Psoas muscle (tissue), 8 donors: ENCODE measurements around the gene AHI1. TPM values are rescaled to one million over a fixed set of nuclear protein-coding genes. Genes with fewer than 3 reads are reported as not detected.

Source experiments
- ATAC-seq, 4 donors: fragments of 200-7000 bp; cut with Tn5 transposase; one replicate each; pipeline ENCODE4 v1.9.1; 2020; ENCODE audit warnings: moderate library complexity in 3 of 4, mild to moderate bottlenecking in 2 of 4
- DNase-seq, 2 donors: peaks; one replicate each; pipeline ENCODE4 v3.0.0-alpha.2; 2020
- H3K27ac ChIP-seq: fragments of 200-600 bp; one replicate; pipeline ENCODE4 v1.8.0; 2022
- H3K27me3 ChIP-seq, 3 donors: fragments of 200-600 bp in 1 of 3; one replicate each; pipeline versions ENCODE4 v1.6.1 to v1.8.0; 2013 to 2022; ENCODE audit warnings: low read length in 2 of 3, mild to moderate bottlenecking in 2 of 3, moderate library complexity in 1 of 3; ENCODE audit not compliant: insufficient read depth in 3 of 3
- H3K36me3 ChIP-seq, 2 donors: fragments of 200-600 bp in 1 of 2; one replicate each; pipeline versions ENCODE4 v1.6.1 to v1.8.0; 2013 to 2022; ENCODE audit warnings: low read depth in 1 of 2, mild to moderate bottlenecking in 1 of 2, moderate library complexity in 1 of 2; ENCODE audit not compliant: insufficient read depth in 1 of 2
- H3K4me1 ChIP-seq: fragments of 200-600 bp; one replicate; pipeline ENCODE4 v1.8.0; 2022
- H3K4me3 ChIP-seq: fragments of 200-600 bp; one replicate; pipeline ENCODE4 v1.8.0; 2022; ENCODE audit warnings: mild to moderate bottlenecking
- H3K9me3 ChIP-seq: fragments of 200-600 bp; one replicate; pipeline ENCODE4 v1.8.0; 2022
- WGBS, 3 donors: extraction: QIAGEN DNeasy Blood & Tissue Kit; methylation state at CpG; one replicate each; pipeline versions ENCODE4 v1.1.6 to v1.1.7; 2013; 5-methylcytosine and 5-hydroxymethylcytosine counted together
- intact Hi-C, 2 donors: fragments of 100-400 bp; cut with DNase I; formaldehyde crosslinking; loops; one replicate each; pipeline versions ENCODE4 v1.11.0 to v1.14.2; 2022
- polyA plus RNA-seq, 3 donors: library from polyadenylated mRNA; stranded (reverse); fragments of 200-250 nt; gene quantifications; one replicate each; pipeline ENCODE4 v1.2.3, GENCODE V29; 2013
- total RNA-seq, 4 donors: library from RNA; stranded (reverse); fragmentation: NEBNext Ultra II Directional in 2 of 4; extraction: Animal tissue kit (Norgen Biotek cat#: 25700) in 2 of 4; gene quantifications; one replicate each; pipeline versions ENCODE4 v1.2.1 to v1.2.4, GENCODE V29; 2021 to 2023
- TF ChIP-seq, protein P1 (sequence below): fragments of 200-600 bp; IDR thresholded peaks from one replicate; pipeline ENCODE4 v1.8.0; 2022; ENCODE audit warnings: antibody characterized with exemption
- donor health status: healthy with polysubstance abuse.
- donor health status: DM: no; HTN: no; CAD: no; lungs with moderate emphysema.
- donor health status: Bipolar disorder and iron deficiency.
- donor health status: healthy.
- donor health status: DM: yes; HTN: yes; CAD: no.
- donor health status: DM: no; HTN: no; CAD: no.
- donor health status: DM: no; HTN: no; CAD: no.
- donor health status: DM: yes; HTN: yes; CAD: no.

The AHI1 gene
- total and polyA plus RNA-seq, 7 donors: 5.5 to 14.2 (median 8.3) TPM

DNA sequence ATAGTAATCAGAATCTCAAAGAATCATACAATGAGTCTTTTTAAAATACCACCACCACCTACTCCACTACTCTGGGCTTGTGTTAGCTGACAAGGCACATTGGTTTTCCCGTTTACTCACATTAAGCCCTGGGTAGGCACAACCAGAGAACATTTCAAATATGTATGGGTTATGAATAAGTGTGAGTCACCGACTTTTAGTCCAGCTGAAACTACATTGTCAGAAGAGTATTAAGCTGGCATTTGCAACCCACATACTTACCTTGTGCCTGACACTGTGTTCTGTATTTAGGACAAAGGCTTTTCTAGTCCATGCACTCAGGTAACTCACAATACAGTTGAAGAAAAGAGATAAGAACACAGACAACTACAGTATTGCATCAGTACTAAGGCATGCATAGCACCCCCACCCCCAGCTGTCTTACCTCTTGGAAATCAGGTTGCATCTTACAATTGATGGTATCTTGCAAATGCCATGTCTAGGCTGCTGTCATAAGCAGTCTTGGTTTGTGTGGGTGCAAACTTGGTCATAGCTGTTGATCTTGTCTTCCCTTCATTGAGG, 40.3 kb upstream of the AHI1 start:
- no peaks in the 10 kb centered on the region for H3K9me3 ChIP-seq
- no peak for DNase-seq
- no peaks in the 10 kb centered on the region for H3K27me3 ChIP-seq
- TF ChIP-seq, protein P1, sequence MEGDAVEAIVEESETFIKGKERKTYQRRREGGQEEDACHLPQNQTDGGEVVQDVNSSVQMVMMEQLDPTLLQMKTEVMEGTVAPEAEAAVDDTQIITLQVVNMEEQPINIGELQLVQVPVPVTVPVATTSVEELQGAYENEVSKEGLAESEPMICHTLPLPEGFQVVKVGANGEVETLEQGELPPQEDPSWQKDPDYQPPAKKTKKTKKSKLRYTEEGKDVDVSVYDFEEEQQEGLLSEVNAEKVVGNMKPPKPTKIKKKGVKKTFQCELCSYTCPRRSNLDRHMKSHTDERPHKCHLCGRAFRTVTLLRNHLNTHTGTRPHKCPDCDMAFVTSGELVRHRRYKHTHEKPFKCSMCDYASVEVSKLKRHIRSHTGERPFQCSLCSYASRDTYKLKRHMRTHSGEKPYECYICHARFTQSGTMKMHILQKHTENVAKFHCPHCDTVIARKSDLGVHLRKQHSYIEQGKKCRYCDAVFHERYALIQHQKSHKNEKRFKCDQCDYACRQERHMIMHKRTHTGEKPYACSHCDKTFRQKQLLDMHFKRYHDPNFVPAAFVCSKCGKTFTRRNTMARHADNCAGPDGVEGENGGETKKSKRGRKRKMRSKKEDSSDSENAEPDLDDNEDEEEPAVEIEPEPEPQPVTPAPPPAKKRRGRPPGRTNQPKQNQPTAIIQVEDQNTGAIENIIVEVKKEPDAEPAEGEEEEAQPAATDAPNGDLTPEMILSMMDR: no peak
- no peak overlapping the region for H3K27ac ChIP-seq
- peak in 3 of 4 donors; percentile 23 to 53 (median 53) for ATAC-seq
- no peak overlapping the region for H3K4me3 ChIP-seq
- no peaks in the 10 kb centered on the region for H3K4me1 ChIP-seq
- WGBS, 3 donors: 49 to 73% (median 59%) methylated on average over 2 of the region's 2 CpGs
- H3K36me3 ChIP-seq: no peaks in the 10 kb centered on the region
- intact Hi-C loops: loop anchor here in 1 of 2 donors (10.0 kb wide), 1 partner anchor 397 kb away; no protein-coding TSS in a partner anchor

DNA sequence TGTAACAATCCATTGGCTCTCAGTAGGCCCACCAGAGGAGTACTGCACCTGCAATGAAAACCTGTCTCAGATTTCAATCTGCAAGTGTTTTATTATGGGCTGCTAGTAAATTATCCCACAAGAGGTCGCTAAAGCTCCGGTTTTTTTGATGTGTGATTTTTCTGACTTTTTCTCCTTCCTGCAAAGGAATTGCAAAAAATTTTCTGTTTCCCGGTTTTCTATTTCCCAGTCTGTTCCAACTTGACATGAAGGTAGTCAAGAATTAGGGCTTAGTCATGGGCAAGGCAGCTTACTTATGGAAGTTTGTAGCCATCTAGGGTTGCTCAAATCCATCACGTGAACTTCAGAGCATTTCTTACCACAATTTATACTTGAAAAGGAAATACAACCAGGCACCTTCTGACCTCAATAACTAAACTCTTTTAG, 38.5 kb upstream of the AHI1 start:
- H3K4me1 ChIP-seq: no peaks in the 10 kb centered on the region
- DNase-seq: no peak
- H3K36me3 ChIP-seq: no peaks in the 10 kb centered on the region
- 4 to 8% (median 5%) methylated on average over 4 of the region's 4 CpGs for whole genome bisulfite sequencing, 3 donors
- H3K4me3 ChIP-seq: no peak overlapping the region
- ATAC-seq: peak in 2 of 4 donors; percentile 37 to 40
- intact Hi-C loops: loop anchor here (2.0 to 10.0 kb wide), 2 partner anchors 399 to 691 kb away; no protein-coding TSS in a partner anchor
- H3K9me3 ChIP-seq: no peaks in the 10 kb centered on the region
- TF ChIP-seq, protein P1: peak; percentile 68
- H3K27me3 ChIP-seq: no peaks in the 10 kb centered on the region
- no peak overlapping the region for H3K27ac ChIP-seq

DNA sequence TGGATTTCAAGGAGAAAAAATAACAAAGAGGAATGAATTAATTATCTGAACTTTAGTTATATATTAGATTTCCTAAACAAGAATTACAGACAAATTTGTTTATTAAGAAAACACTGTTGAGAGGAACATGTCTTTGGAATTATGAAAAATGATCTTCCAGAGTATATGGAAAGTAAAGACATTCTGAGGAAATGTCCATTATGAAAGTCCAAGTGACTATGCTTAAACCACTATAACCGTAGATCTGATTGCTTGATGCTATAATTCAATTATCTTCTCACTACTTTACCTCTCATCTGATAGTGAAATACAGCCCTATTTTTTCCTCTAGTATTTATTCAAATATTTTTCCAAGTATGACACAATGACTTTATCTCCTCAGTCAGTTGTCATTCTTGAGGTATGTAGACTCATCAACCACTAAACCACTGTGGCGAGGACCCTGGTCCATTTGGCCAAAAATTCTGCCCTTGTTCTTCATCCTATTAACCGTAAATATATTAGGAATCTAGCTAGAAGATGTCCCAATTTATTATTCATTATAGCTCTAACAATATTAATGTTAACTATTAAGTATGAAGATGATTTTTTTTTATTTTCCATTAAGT, 37.3 kb upstream of the AHI1 start:
- 80 to 90% (median 89%) methylated on average over 3 of the region's 3 CpGs for WGBS, 3 donors
- Histone ChIP-seq H3K27me3 (no peaks in the 10 kb centered on the region), H3K9me3 (no peaks in the 10 kb centered on the region), H3K4me1 (no peaks in the 10 kb centered on the region), H3K27ac (no peak overlapping the region), H3K36me3 (no peaks in the 10 kb centered on the region), H3K4me3 (no peak overlapping the region)
- ATAC-seq (no peak), DNase-seq (no peak)
- intact Hi-C loops: loop anchor here (2.0 to 10.0 kb wide), 4 partner anchors 400 to 692 kb away; no protein-coding TSS in a partner anchor
- TF ChIP-seq, protein P1: no peak

DNA sequence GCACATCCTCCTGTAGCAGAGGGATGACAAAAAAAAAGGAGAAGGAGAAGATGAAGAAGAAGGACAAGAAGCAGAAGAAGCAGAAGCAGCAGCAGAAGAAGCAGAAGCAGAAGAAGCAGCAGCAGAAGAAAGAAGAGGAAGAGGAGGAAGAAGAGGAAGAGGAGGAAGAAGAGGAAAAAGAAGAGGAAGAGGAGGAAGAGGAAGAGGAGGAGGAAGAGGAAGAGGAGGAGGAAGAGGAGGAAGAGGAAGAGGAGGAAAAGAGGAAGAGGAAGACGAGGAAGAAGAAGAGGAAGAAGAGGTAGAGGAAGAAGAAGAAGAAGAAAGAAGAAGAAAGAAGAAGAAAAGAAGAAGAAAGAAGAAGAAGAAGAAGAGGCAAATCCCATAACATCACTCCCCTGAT, 35.0 kb upstream of the AHI1 start:
- H3K27ac ChIP-seq: no peak overlapping the region
- DNase-seq (no peak), ATAC-seq (no peak)
- no peaks in the 10 kb centered on the region for H3K4me1 ChIP-seq
- WGBS, 3 donors: 71 to 81% (median 77%) methylated on average over 1 of the region's 1 CpG
- no peaks in the 10 kb centered on the region for H3K36me3 ChIP-seq
- H3K4me3 ChIP-seq: no peak overlapping the region
- H3K27me3 ChIP-seq: no peaks in the 10 kb centered on the region
- intact Hi-C loops: loop anchor here (5.0 to 10.0 kb wide), 3 partner anchors 402 to 695 kb away; no protein-coding TSS in a partner anchor
- no peaks in the 10 kb centered on the region for H3K9me3 ChIP-seq
- TF ChIP-seq, protein P1: no peak
